ENCODE results near the gene PDCD1LG2.

DNA sequence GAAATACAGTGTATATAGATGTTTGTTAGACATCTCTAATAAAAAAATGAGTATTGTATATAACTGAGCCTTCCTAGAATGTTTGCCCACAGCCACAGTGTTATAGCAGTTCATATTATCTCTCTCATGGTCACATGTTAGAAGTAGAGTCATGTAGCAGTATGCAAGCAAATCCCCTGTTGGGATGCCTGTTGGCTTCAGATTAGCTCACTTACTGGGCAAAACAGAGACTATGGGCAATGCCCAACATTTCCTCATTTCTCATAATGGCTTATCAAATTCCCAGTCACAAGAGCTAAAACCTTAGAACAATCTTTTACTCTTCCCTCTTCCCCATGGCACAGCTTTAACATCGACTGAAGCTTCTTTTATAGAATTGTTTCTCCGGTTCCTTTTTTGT lies 27.0 kb upstream of the PDCD1LG2 start:
- TF ChIP-seq, protein P1, sequence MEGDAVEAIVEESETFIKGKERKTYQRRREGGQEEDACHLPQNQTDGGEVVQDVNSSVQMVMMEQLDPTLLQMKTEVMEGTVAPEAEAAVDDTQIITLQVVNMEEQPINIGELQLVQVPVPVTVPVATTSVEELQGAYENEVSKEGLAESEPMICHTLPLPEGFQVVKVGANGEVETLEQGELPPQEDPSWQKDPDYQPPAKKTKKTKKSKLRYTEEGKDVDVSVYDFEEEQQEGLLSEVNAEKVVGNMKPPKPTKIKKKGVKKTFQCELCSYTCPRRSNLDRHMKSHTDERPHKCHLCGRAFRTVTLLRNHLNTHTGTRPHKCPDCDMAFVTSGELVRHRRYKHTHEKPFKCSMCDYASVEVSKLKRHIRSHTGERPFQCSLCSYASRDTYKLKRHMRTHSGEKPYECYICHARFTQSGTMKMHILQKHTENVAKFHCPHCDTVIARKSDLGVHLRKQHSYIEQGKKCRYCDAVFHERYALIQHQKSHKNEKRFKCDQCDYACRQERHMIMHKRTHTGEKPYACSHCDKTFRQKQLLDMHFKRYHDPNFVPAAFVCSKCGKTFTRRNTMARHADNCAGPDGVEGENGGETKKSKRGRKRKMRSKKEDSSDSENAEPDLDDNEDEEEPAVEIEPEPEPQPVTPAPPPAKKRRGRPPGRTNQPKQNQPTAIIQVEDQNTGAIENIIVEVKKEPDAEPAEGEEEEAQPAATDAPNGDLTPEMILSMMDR (IDR thresholded peaks at IDR 0.05; ENCODE audit: insufficient read depth, low read length): no peak
- no peak for TF ChIP-seq GABPA (IDR thresholded peaks at IDR 0.05; ENCODE audit: low read depth)

All from HL-60 (cell line).